GM23338 (cell line): Measurements from ENCODE around the gene ANKS1B. TPM values are rescaled to one million over a fixed set of nuclear protein-coding genes. Genes with fewer than 3 reads are reported as not detected.

Source experiments
- ATAC-seq: fragments of 200-7000 bp; cut with Tn5 transposase; 3 replicates; pipeline ENCODE4 v1.9.1; 2020
- DNase-seq: peaks from one replicate; pipeline ENCODE4 v3.0.0-alpha.2; 2015; ENCODE audit warnings: low spot score
- H2AFZ ChIP-seq: fragments of 200-600 bp; sonication (generic); 2 replicates; pipeline ENCODE4 v1.8.0; 2016; ENCODE audit warnings: antibody characterized with exemption, mild to moderate bottlenecking, moderate library complexity
- H3F3A ChIP-seq: fragments of 200-600 bp; sonication (generic); replicated peaks from 2 replicates; pipeline ENCODE4 v1.8.0; 2017; ENCODE audit warnings: antibody characterized with exemption, mixed run types, low read depth
- H3K27ac ChIP-seq: fragments of 200-600 bp; sonication (generic); 2 replicates; pipeline ENCODE4 v1.6.1; 2016; ENCODE audit warnings: low read depth
- H3K27me3 ChIP-seq: fragments of 200-600 bp; sonication (generic); 2 replicates; pipeline ENCODE4 v1.8.0; 2016; ENCODE audit warnings: mild to moderate bottlenecking, mixed run types, moderate library complexity; ENCODE audit not compliant: insufficient read depth
- H3K36me3 ChIP-seq: fragments of 200-600 bp; sonication (generic); 2 replicates; pipeline ENCODE4 v1.8.0; 2016; ENCODE audit warnings: mild to moderate bottlenecking; ENCODE audit not compliant: insufficient read depth
- H3K4me1 ChIP-seq: fragments of 200-600 bp; sonication (generic); 2 replicates; pipeline ENCODE4 v1.8.0; 2016; ENCODE audit warnings: mild to moderate bottlenecking, moderate library complexity; ENCODE audit not compliant: insufficient read depth
- H3K4me2 ChIP-seq: fragments of 200-600 bp; sonication (generic); 2 replicates; pipeline ENCODE4 v1.7.1; 2017; ENCODE audit warnings: mixed run types
- H3K4me3 ChIP-seq: fragments of 200-600 bp; sonication (generic); 2 replicates; pipeline ENCODE4 v1.6.1; 2016; ENCODE audit warnings: mixed run types
- H3K79me2 ChIP-seq: fragments of 200-600 bp; sonication (generic); replicated peaks from 2 replicates; pipeline ENCODE4 v1.8.0; 2017; ENCODE audit warnings: mild to moderate bottlenecking; ENCODE audit not compliant: insufficient read depth
- H3K9me2 ChIP-seq: fragments of 200-600 bp; sonication (generic); 2 replicates; pipeline ENCODE4 v1.8.0; 2017; ENCODE audit not compliant: insufficient read depth
- H4K20me1 ChIP-seq: fragments of 200-600 bp; sonication (generic); replicated peaks from 2 replicates; pipeline ENCODE4 v1.8.0; 2017; ENCODE audit warnings: mild to moderate bottlenecking; ENCODE audit not compliant: insufficient read depth
- H3K27ac Mint-ChIP-seq: 2 replicates; pipeline ENCODE4 v1.8.0; 2020; ENCODE audit warnings: inconsistent platforms, mild to moderate bottlenecking, moderate library complexity, mixed read lengths
- H3K27me3 Mint-ChIP-seq: 3 replicates; pipeline ENCODE4 v1.8.0; 2022; ENCODE audit warnings: low read depth, mild to moderate bottlenecking, moderate library complexity, mixed read lengths, inconsistent platforms; ENCODE audit not compliant: insufficient read depth, poor library complexity
- H3K36me3 Mint-ChIP-seq: 3 replicates; pipeline ENCODE4 v1.8.0; 2021; ENCODE audit warnings: low read depth, mild to moderate bottlenecking, inconsistent platforms, moderate library complexity, mixed read lengths
- H3K4me1 Mint-ChIP-seq: 3 replicates; pipeline ENCODE4 v1.8.0; 2020; ENCODE audit warnings: mild to moderate bottlenecking, inconsistent platforms, mixed read lengths
- H3K4me3 Mint-ChIP-seq: 3 replicates; pipeline ENCODE4 v1.8.0; 2021; ENCODE audit warnings: moderate library complexity, mild to moderate bottlenecking, inconsistent platforms, mixed read lengths
- H3K9me3 Mint-ChIP-seq: 3 replicates; pipeline ENCODE4 v1.8.0; 2020; ENCODE audit warnings: moderate library complexity, mild to moderate bottlenecking, inconsistent platforms, mixed read lengths
- CREB1 ChIP-seq: fragments of 250-450 bp; sonication (Bioruptor Pico); IDR thresholded peaks from 2 replicates; pipeline ENCODE4 v1.5.0; 2020; ENCODE audit warnings: low read depth, mild to moderate bottlenecking, moderate library complexity
- CTCF ChIP-seq, 2 experiments: fragments of 200-600 bp in 1 of 2; sonication (generic) in 1 of 2; conservative IDR thresholded peaks; 2 replicates each; pipeline versions ENCODE4 v1.5.1 to v1.6.1; 2016 to 2017; ENCODE audit warnings: antibody characterized with exemption in 2 of 2, low read depth in 2 of 2, mild to moderate bottlenecking in 2 of 2, moderate library complexity in 1 of 2
- ETS1 ChIP-seq: IDR thresholded peaks from 2 replicates; pipeline ENCODE4 v1.6.1; 2016; ENCODE audit warnings: antibody characterized with exemption
- EZH2 ChIP-seq: fragments of 200-600 bp; sonication (generic); IDR thresholded peaks from one replicate; pipeline ENCODE4 v1.8.0; 2017; ENCODE audit warnings: antibody characterized with exemption, mild to moderate bottlenecking, low read depth; ENCODE audit not compliant: unreplicated experiment
- EZH2phosphoT487 ChIP-seq: fragments of 200-600 bp; sonication (generic); IDR thresholded peaks from one replicate; pipeline ENCODE4 v1.8.1; 2018; ENCODE audit warnings: antibody characterized with exemption; ENCODE audit not compliant: unreplicated experiment
- JUNB ChIP-seq: IDR thresholded peaks from one replicate; pipeline ENCODE4 v1.6.1; 2016; ENCODE audit warnings: antibody characterized with exemption; ENCODE audit not compliant: unreplicated experiment
- NANOG ChIP-seq: IDR thresholded peaks from 2 replicates; pipeline ENCODE4 v1.6.1; 2016; ENCODE audit warnings: antibody characterized with exemption, borderline replicate concordance
- POLR2AphosphoS5 ChIP-seq: IDR thresholded peaks from 2 replicates; pipeline ENCODE4 v1.6.1; 2016; ENCODE audit warnings: antibody characterized with exemption, low read depth
- REST ChIP-seq: IDR thresholded peaks from one replicate; pipeline ENCODE4 v1.6.1; 2018; ENCODE audit warnings: antibody characterized with exemption; ENCODE audit not compliant: unreplicated experiment
- STAT1 ChIP-seq: IDR thresholded peaks from one replicate; pipeline ENCODE4 v1.6.1; 2016; ENCODE audit warnings: antibody characterized with exemption; ENCODE audit not compliant: unreplicated experiment
- ZNF114 ChIP-seq: fragments of 250-450 bp; sonication (Bioruptor Pico); IDR thresholded peaks from 2 replicates; pipeline ENCODE4 v1.5.0; 2020; ENCODE audit warnings: mild to moderate bottlenecking, moderate library complexity
- ZNF331 ChIP-seq: fragments of 250-450 bp; sonication (Bioruptor Pico); IDR thresholded peaks from 2 replicates; pipeline ENCODE4 v1.5.0; 2020; ENCODE audit warnings: low read depth, mild to moderate bottlenecking, moderate library complexity
- polyA plus RNA-seq: library from polyadenylated mRNA; unstranded; fragments of >200 nt; fragmentation: Nextera tagmentation; extraction: Ambion mirVana; gene quantifications from 2 replicates; pipeline ENCODE4 v1.2.1, GENCODE V29; 2016
- total RNA-seq: library from RNA; depleted of rRNA; stranded (reverse); fragments of >200 nt; shearing (Covaris generic); gene quantifications from 2 replicates; pipeline ENCODE4 v1.2.3, GENCODE V29; 2014

The ANKS1B gene
- total and polyA plus RNA-seq, 2 experiments from 2014 or later = 4.3 to 5.8 TPM

- H3K4me3 Mint-ChIP-seq = no peak overlapping the region
- Histone ChIP-seq H3K27me3 (no peaks in the 10 kb centered on the region), H2AFZ (no peak overlapping the region), H3K4me2 (no peak overlapping the region), H3K4me1 (peaks cover 7% of the 10 kb centered on the region), H3F3A (no peaks in the 10 kb centered on the region), H3K79me2 (no peaks in the 10 kb centered on the region), H3K27ac (no peak overlapping the region), H3K36me3 (no peaks in the 10 kb centered on the region), H3K9me2 (no peaks in the 10 kb centered on the region), H4K20me1 (no peaks in the 10 kb centered on the region), H3K4me3 (no peak overlapping the region)
- ATAC-seq (peak; percentile 64), DNase-seq (peak; percentile 80)
- H3K9me3 Mint-ChIP-seq = no peaks in the 10 kb centered on the region
- peaks cover 6% of the 10 kb centered on the region for H3K4me1 Mint-ChIP-seq
- no peaks in the 10 kb centered on the region for H3K36me3 Mint-ChIP-seq
- no peak for TF ChIP-seq CREB1 (CRISPR knock-in tag)
- TF ChIP-seq EZH2phosphoT487 = no peak
- peak; percentile 83 to 84 for TF ChIP-seq CTCF (conservative IDR thresholded peaks at IDR 0.05; ENCODE audit: low read depth in 2 of 2)
- no peak for TF ChIP-seq POLR2AphosphoS5
- TF ChIP-seq ZNF114 (CRISPR knock-in tag) = no peak
- TF ChIP-seq JUNB = no peak
- peaks cover 3% of the 10 kb centered on the region for H3K27me3 Mint-ChIP-seq
- no peak overlapping the region for H3K27ac Mint-ChIP-seq
Measured at GRCh38 chr12:99386907-99387306, 597.8 kb downstream of the ANKS1B start.

GRCh38 chr12:99383258-99383657, 601.5 kb downstream of the ANKS1B start:
- Histone ChIP-seq H3K4me2 (no peak overlapping the region), H3K9me2 (no peaks in the 10 kb centered on the region), H3K27ac (no peak overlapping the region), H4K20me1 (no peaks in the 10 kb centered on the region), H3F3A (no peaks in the 10 kb centered on the region), H2AFZ (0 out of 2 replicates have a peak overlapping the region, but pooled peaks have one; percentile 8), H3K4me3 (no peak overlapping the region), H3K79me2 (no peaks in the 10 kb centered on the region), H3K4me1 (peaks cover 7% of the 10 kb centered on the region; the same call in 1 of the 2 replicates), H3K36me3 (no peaks in the 10 kb centered on the region), H3K27me3 (no peaks in the 10 kb centered on the region)
- no peaks in the 10 kb centered on the region for H3K9me3 Mint-ChIP-seq
- H3K4me1 Mint-ChIP-seq = no peaks in the 10 kb centered on the region; the same call in 2 of the 3 replicates
- no peak overlapping the region for H3K27ac Mint-ChIP-seq
- H3K27me3 Mint-ChIP-seq = no peaks in the 10 kb centered on the region
- no peaks in the 10 kb centered on the region for H3K36me3 Mint-ChIP-seq
- DNase-seq = no peak
- no peak overlapping the region for H3K4me3 Mint-ChIP-seq
- ATAC-seq = no peak
- TF ChIP-seq STAT1 (no peak), EZH2 (no peak), REST (no peak), EZH2phosphoT487 (no peak), CREB1 (CRISPR knock-in tag) (no peak), NANOG (no peak), ETS1 (no peak), ZNF331 (CRISPR knock-in tag) (no peak), POLR2AphosphoS5 (no peak), ZNF114 (CRISPR knock-in tag) (no peak), JUNB (no peak)
